ENCODE measurements around the gene CYTH1. TPM values are rescaled to one million over a fixed set of nuclear protein-coding genes. Genes with fewer than 3 reads are reported as not detected.

CYTH1 gene
- polyA plus RNA-seq, 3 donors from 2014 or later, result 176 to 336 (median 233) TPM

GRCh38 chr17:78641243-78641642, 140.8 kb downstream of the CYTH1 start:
- H3K27me3 Mint-ChIP-seq (ENCODE audit: low read depth in 3 of 3), result peaks cover 0 to 18% (median 5%) of the 10 kb centered on the region in 3 donors
- DNase-seq, result no peak
- no peaks in the 10 kb centered on the region for H3K9me3 Mint-ChIP-seq
- peaks cover 0 to 8% (median 4%) of the 10 kb centered on the region in 3 donors for H3K36me3 Mint-ChIP-seq
- no peak overlapping the region for H3K4me3 Mint-ChIP-seq
- H3K4me1 Mint-ChIP-seq, result peaks cover 7 to 14% of the 10 kb centered on the region in 2 donors
- H3K27ac Mint-ChIP-seq, result no peak overlapping the region

GRCh38 chr17:78640700-78641099, 141.4 kb downstream of the CYTH1 start:
- H3K27me3 Mint-ChIP-seq (ENCODE audit: low read depth in 3 of 3), result peaks cover 0 to 13% (median 5%) of the 10 kb centered on the region in 3 donors
- peaks cover 0 to 5% (median under 1%) of the 10 kb centered on the region in 3 donors for H3K36me3 Mint-ChIP-seq
- no peak overlapping the region for H3K4me3 Mint-ChIP-seq
- no peak for DNase-seq
- H3K9me3 Mint-ChIP-seq, result no peaks in the 10 kb centered on the region
- peaks cover 2 to 9% of the 10 kb centered on the region in 2 donors for H3K4me1 Mint-ChIP-seq
- no peak overlapping the region for H3K27ac Mint-ChIP-seq

GRCh38 chr17:78637643-78638420, 144.2 kb downstream of the CYTH1 start:
- no peak for DNase-seq
- peaks cover 0 to 5% (median 0%) of the 10 kb centered on the region in 3 donors for H3K27me3 Mint-ChIP-seq (ENCODE audit: low read depth in 3 of 3)
- H3K36me3 Mint-ChIP-seq, result no peaks in the 10 kb centered on the region
- peaks cover 0 to 7% of the 10 kb centered on the region in 2 donors for H3K4me1 Mint-ChIP-seq
- no peak overlapping the region for H3K27ac Mint-ChIP-seq
- H3K9me3 Mint-ChIP-seq, result no peaks in the 10 kb centered on the region
- H3K4me3 Mint-ChIP-seq, result no peak overlapping the region

GRCh38 chr17:78637146-78637545, 144.9 kb downstream of the CYTH1 start:
- H3K27ac Mint-ChIP-seq, result peak overlapping the region in 1 of 6 donors; percentile 53
- peaks cover 0 to 9% of the 10 kb centered on the region in 2 donors for H3K4me1 Mint-ChIP-seq

GRCh38 chr17:78634154-78634553, 147.9 kb downstream of the CYTH1 start:
- no peak overlapping the region for H3K4me3 Mint-ChIP-seq
- no peaks in the 10 kb centered on the region for H3K9me3 Mint-ChIP-seq
- no peak for DNase-seq
- no peak overlapping the region for H3K27ac Mint-ChIP-seq
- no peaks in the 10 kb centered on the region for H3K36me3 Mint-ChIP-seq
- peaks cover 22% of the 10 kb centered on the region in 2 donors for H3K4me1 Mint-ChIP-seq
- peaks cover 4 to 10% (median 5%) of the 10 kb centered on the region in 3 donors for H3K27me3 Mint-ChIP-seq (ENCODE audit: low read depth in 3 of 3)

More at GRCh38 chr17:78637146-78637545, 144.9 kb downstream of the CYTH1 start:
- H3K4me3 Mint-ChIP-seq, result no peak overlapping the region
- H3K27me3 Mint-ChIP-seq (ENCODE audit: low read depth in 3 of 3), result peaks cover under 1 to 8% (median 1%) of the 10 kb centered on the region in 3 donors
- no peaks in the 10 kb centered on the region for H3K9me3 Mint-ChIP-seq
- no peaks in the 10 kb centered on the region for H3K36me3 Mint-ChIP-seq
- no peak for DNase-seq

- H3K4me1 Mint-ChIP-seq, result peaks cover 19 to 22% of the 10 kb centered on the region in 2 donors
- no peaks in the 10 kb centered on the region for H3K36me3 Mint-ChIP-seq
- H3K27ac Mint-ChIP-seq, result peak overlapping the region in 2 of 6 donors; percentile 3 to 40
- DNase-seq, result peak in 1 of 3 donors; percentile 14
- H3K27me3 Mint-ChIP-seq (ENCODE audit: low read depth in 3 of 3), result peaks cover 4 to 17% (median 6%) of the 10 kb centered on the region in 3 donors
- no peaks in the 10 kb centered on the region for H3K9me3 Mint-ChIP-seq
- H3K4me3 Mint-ChIP-seq, result no peak overlapping the region
These were observed 152.6 kb downstream of the CYTH1 start for GRCh38 chr17:78629436-78629995.

GRCh38 chr17:78628547-78629435, 153.3 kb downstream of the CYTH1 start:
- peaks cover 4 to 17% (median 6%) of the 10 kb centered on the region in 3 donors for H3K27me3 Mint-ChIP-seq (ENCODE audit: low read depth in 3 of 3)
- H3K4me1 Mint-ChIP-seq, result peaks cover 19 to 22% of the 10 kb centered on the region in 2 donors
- no peaks in the 10 kb centered on the region for H3K9me3 Mint-ChIP-seq
- no peaks in the 10 kb centered on the region for H3K36me3 Mint-ChIP-seq
- DNase-seq, result no peak
- peak overlapping the region in 1 of 6 donors; percentile 14 for H3K27ac Mint-ChIP-seq
- H3K4me3 Mint-ChIP-seq, result no peak overlapping the region

- Mint-ChIP-seq H3K27me3 (ENCODE audit: low read depth in 3 of 3) (peaks cover 0 to 8% (median 2%) of the 10 kb centered on the region in 3 donors), H3K36me3 (peaks cover 0 to 5% (median 0%) of the 10 kb centered on the region in 3 donors), H3K27ac (no peak overlapping the region), H3K9me3 (no peaks in the 10 kb centered on the region), H3K4me3 (no peak overlapping the region), H3K4me1 (no peaks in the 10 kb centered on the region)
- DNase-seq, result no peak
These were observed 157.5 kb downstream of the CYTH1 start for GRCh38 chr17:78624324-78625151.

Other genes starting within 250 kb of the CYTH1 start
- under 1 TPM in 1 of 3 donors, not detected in 2; 0.09 TPM for gene DNAH17, start 204.9 kb downstream of the CYTH1 start, polyA plus RNA-seq
- gene USP36, start 58.5 kb upstream of the CYTH1 start, polyA plus RNA-seq, result 10 to 100 TPM in 2 of 3 donors, 1 to 10 TPM in 1; 9.6 to 31.7 (median 22.7) TPM
- gene CEP295NL, start 120.9 kb upstream of the CYTH1 start, polyA plus RNA-seq, result not detected
- gene TIMP2, start 143.1 kb upstream of the CYTH1 start, polyA plus RNA-seq, result under 1 TPM; 0.07 to 0.26 (median 0.16) TPM
- 10 to 100 TPM in 1 of 3 donors, 1 to 10 TPM in 2; 3.4 to 10.2 (median 3.6) TPM for gene LGALS3BP, start 197.7 kb upstream of the CYTH1 start, polyA plus RNA-seq
- 1 to 10 TPM; 3.7 to 7.2 (median 4.6) TPM for gene CANT1, start 227.5 kb upstream of the CYTH1 start, polyA plus RNA-seq
- gene C1QTNF1, start 241.9 kb upstream of the CYTH1 start, polyA plus RNA-seq, result not detected

Measured in immature natural killer cell (primary cell).